AG10803 (cell line): ENCODE data around the gene PODXL2.

Source experiments
- DNase-seq: peaks from one replicate; pipeline ENCODE4 v3.0.0; 2010; ENCODE audit warnings: low read depth
- H3K4me3 ChIP-seq: 2 replicates; pipeline ENCODE4 v1.5.1; 2011; ENCODE audit warnings: mild to moderate bottlenecking, low read length, control low read depth
- TF ChIP-seq, protein P1 (sequence below): conservative IDR thresholded peaks from 2 replicates; pipeline ENCODE4 v1.5.1; 2011; ENCODE audit warnings: mild to moderate bottlenecking, low read length, control low read depth, inconsistent platforms

PODXL2 gene

GRCh38 chr3:127606981-127607595 lies 21.9 kb upstream of the PODXL2 start:
- no peak overlapping the region for H3K4me3 ChIP-seq
- TF ChIP-seq, protein P1, sequence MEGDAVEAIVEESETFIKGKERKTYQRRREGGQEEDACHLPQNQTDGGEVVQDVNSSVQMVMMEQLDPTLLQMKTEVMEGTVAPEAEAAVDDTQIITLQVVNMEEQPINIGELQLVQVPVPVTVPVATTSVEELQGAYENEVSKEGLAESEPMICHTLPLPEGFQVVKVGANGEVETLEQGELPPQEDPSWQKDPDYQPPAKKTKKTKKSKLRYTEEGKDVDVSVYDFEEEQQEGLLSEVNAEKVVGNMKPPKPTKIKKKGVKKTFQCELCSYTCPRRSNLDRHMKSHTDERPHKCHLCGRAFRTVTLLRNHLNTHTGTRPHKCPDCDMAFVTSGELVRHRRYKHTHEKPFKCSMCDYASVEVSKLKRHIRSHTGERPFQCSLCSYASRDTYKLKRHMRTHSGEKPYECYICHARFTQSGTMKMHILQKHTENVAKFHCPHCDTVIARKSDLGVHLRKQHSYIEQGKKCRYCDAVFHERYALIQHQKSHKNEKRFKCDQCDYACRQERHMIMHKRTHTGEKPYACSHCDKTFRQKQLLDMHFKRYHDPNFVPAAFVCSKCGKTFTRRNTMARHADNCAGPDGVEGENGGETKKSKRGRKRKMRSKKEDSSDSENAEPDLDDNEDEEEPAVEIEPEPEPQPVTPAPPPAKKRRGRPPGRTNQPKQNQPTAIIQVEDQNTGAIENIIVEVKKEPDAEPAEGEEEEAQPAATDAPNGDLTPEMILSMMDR: no peak
- no peak for DNase-seq

DNA sequence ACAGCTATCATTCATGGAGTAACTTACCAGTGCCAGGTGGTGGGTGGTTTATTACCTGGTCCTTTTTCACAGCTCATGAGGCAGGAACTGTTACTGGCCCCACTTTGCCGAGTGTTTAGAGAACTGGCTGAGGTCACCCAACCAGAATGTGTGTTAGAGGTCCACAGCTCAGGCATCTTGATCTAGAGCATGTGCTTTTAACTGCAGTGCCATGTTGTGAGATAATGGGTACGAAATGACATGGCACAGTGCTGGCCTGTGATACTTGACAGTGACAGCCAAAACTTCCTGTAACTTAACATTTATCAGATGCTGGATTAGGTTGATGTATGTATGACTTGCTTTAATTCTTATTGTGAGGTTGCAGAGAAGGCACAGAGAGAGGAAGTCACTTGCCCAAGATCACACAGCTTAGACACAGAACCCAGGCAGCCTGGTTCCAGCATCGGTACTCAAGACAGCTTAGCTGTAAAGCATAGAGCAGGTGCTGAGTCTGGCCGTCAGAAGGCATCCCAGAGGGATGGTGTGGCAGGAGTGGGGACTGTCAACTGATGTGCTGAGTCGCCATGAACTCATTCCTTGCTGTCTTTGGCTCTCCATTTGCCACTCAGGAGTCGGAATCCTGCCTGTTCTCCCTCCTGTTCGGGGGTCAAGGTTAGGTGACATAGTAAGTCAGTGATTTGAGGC lies 21.2 kb upstream of the PODXL2 start:
- no peak for DNase-seq
- TF ChIP-seq, protein P1: no peak
- H3K4me3 ChIP-seq: no peak overlapping the region

GRCh38 chr3:127608362-127608718 lies 20.6 kb upstream of the PODXL2 start:
- DNase-seq: no peak
- TF ChIP-seq, protein P1: no peak
- no peak overlapping the region for H3K4me3 ChIP-seq

- TF ChIP-seq, protein P1: no peak
- H3K4me3 ChIP-seq: no peak overlapping the region
- peak; percentile 31 for DNase-seq
These were observed 18.9 kb upstream of the PODXL2 start for GRCh38 chr3:127610105-127610504.

DNA sequence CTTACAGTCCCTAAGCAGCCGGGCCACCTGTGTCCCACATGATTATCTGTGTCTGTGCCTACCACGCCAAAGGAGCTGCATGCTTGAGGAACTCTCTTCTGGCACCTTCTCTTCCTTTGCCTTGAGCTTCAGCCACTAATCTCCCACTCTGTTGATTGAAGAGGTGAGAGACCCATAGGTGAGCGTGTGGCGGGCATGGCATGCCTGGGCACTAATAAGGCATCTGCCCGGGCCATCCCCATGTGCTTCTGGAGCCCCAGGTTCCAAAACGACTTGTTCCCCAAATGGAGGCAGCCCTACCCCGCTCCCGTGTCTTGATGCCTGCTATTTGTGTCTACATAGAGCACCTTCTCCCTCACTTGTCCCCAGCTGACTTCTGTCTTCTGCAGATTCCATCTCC lies 17.7 kb upstream of the PODXL2 start:
- no peak overlapping the region for H3K4me3 ChIP-seq
- DNase-seq: no peak
- TF ChIP-seq, protein P1: no peak

- DNase-seq: no peak
- H3K4me3 ChIP-seq: no peak overlapping the region
- TF ChIP-seq, protein P1: no peak
These were observed 16.0 kb upstream of the PODXL2 start for GRCh38 chr3:127612966-127613365.

DNA sequence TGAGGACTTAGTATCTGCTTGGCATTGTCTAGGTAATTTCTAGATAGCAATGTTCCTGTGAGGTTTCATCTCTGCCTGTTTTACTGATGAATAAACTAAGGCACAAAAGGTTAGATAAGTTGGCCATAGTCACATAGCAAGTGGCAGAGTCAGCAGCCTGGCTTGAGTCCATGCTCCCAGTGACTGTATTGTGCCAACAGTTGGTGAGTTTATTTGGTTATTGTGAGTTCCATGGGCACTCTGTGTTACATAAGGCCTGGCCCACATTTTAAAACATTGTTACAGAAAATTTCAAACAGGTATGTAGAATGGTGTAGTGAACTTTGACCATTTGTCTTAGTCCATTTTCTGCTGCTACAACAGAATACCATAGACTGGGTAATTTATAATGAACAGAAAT lies 15.6 kb upstream of the PODXL2 start:
- DNase-seq: peak; percentile 34
- no peak overlapping the region for H3K4me3 ChIP-seq
- TF ChIP-seq, protein P1: no peak
